Stimulated activated CD4-positive, alpha-beta T cell treated with anti-CD3 and anti-CD28 coated beads, Interleukin-1b, Interleukin-23, amount 100 ng/mL, for 4 hours (primary cell): ENCODE data around the gene IMMP2L.
"Not testable (repeated sequence)": the region's sequence is repeated elsewhere in the genome, so short reads cannot be mapped to it uniquely, and the experiment has no call there.

Source experiments
- DNase-seq, 2 donors: peaks; one replicate each; pipeline ENCODE4 v3.0.0-alpha.2; 2020; ENCODE audit warnings: low read depth in 2 of 2

The IMMP2L gene

GRCh38 chr7:111080495-111081105 is 481.7 kb downstream of the IMMP2L start:
- DNase-seq = no peak

GRCh38 chr7:111077001-111077400 is 485.3 kb downstream of the IMMP2L start:
- no peak for DNase-seq

DNA sequence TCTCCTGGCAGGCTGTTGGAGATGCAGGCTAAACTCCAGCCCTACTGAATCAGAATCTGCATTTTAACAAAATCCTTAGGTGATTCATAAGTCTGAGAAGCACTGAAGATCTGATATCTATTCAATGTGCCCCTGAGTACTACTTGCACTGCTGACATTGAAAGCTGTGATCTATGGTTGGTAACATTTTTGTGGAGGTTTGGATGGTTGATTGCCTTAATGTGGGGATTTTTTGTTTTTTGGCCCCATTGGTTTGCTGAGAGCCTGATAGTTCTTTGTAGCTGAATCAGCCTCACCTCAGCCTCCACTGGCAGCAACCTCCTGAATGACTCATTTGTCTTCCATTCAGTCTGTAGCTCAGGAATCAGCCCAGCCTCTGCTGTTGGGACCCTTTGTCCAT is 486.1 kb downstream of the IMMP2L start:
- no peak for DNase-seq

DNA sequence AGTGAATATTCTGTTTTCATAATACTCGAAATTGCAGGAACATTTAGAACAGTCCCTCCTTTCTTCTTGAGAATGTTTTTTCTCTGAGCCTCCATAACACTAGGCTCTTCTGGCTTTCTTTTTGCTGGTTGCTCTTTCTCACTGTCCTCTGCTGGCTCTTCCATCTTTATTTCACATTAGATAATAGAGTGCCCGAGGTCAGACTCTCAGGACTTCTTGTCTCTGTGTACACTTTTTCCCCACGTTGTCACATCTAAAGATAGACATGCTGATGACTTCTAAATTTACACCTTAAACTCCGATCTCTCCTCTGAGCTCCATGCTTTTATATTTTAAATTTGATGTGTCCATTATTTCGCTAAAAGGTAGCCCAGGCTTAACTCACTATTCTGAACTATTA is 486.8 kb downstream of the IMMP2L start:
- no peak for DNase-seq

DNA sequence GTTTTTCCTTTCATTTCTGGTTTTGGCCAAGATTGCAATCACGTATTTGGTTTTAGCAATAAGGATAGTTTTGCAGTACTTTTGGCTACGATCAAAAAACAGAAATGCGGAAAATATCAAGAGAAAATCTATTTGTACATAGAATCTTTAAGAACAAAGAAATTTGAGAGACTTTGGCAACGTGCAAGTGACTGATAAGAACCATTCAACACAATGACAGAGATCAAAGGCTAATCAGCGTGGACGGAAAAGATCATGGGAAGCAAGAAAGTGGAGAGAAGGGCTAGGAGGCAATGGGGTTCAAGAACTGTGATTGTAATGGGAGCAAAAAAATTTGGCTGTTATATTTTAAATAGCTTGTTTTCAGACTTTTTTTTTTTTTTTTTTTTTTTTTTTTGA is 487.5 kb downstream of the IMMP2L start:
- no peak for DNase-seq

- no peak for DNase-seq
These were observed 488.1 kb downstream of the IMMP2L start for GRCh38 chr7:111074071-111074747.

GRCh38 chr7:111072658-111073057 is 489.6 kb downstream of the IMMP2L start:
- not testable (repeated sequence) for DNase-seq

- DNase-seq = no peak
These were observed 490.7 kb downstream of the IMMP2L start for GRCh38 chr7:111071556-111071955.

DNA sequence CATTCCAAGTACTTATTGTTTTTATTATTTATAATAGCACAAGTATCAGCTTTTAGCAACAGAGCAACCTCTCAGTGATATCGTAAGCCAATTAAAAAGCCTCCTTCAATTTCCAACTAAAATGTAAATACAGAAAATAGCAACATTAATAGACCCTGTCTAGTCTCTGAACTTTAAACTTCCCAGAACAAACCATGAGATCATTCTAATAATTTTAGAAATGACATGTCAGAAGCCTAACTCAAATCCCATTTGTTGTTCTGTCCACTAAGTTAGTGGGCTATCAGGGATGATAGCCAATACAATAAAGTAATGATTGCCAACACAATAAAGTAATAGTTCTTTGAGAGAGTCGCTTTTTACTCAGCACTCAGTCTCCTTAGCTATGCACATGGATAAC is 493.7 kb downstream of the IMMP2L start:
- no peak for DNase-seq

DNA sequence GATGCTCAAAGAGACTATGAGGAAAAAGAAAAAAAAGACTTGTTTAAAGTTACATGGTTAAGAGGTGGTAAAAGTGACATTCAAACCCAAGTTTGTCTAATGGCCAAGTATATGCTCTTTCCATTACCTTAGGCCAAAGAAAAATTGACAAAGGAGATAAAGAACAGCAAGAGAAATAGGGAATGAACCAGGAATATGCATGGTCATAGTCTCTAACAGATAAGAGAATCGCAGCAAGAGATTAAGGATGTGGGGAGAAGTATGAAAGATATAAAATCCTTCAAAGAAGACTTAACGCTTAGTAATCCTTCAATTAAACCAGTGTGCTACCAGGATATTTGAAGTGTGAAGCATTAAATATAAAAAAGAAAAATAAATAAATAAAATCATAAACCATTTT is 494.6 kb downstream of the IMMP2L start:
- DNase-seq = no peak

- no peak for DNase-seq
These were observed 495.0 kb downstream of the IMMP2L start for GRCh38 chr7:111067251-111067650.

DNA sequence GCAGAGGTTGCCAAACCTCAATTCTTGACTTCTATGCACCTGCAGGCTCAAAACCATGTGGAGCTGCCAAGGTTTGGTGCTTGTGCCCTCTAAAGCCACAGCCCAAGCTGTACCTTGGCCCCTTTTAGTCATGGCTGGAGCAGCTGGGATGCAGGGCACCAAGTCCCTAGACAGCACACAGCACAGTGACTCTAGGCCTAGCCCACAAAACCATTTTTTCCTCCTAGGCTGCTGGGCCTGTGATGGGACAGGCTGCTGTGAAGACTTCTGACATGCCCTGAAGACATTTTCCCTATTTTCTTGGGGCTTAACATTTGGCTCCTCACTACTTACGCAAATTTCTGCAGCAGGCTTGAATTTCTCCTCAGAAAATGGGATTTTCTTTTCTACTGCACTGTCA is 499.1 kb downstream of the IMMP2L start:
- DNase-seq = no peak

DNA sequence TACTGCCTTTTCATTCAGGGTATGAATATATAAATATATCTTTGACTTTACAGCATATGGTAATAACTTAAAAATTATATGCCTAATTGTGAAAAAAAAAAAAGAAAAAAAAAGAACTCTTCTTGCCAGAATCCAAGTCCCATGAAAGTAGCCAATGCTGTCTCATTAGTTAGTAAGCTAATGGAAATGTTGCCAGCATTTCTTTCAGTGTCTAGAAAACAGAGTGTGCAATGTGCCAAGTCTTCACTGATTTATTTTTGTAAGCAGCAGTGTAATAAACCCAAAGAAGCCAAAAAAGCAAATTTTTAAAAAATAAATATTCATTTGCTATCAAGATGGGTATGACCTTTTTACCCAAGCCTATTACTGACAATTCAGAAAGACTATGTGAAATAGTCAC is 502.5 kb downstream of the IMMP2L start:
- DNase-seq = no peak

DNA sequence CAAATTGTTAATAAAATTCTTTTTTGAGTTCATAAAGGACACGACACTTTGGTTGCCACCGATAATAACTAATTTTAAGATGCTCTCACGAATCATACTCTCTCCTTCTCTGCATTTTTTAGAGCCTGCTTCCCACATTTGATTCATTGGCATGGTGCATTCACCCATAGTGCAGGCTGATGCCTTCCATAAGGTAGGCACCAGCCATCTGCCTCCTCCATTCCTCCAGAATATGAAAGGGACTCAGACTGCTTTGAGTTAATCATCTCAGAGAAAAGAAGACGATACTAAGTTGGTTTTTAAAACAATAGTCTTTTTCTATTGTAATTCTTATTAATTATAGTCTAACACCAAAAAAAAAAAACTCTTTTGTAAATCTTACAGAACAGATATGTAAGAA is 505.2 kb downstream of the IMMP2L start:
- DNase-seq = no peak

DNA sequence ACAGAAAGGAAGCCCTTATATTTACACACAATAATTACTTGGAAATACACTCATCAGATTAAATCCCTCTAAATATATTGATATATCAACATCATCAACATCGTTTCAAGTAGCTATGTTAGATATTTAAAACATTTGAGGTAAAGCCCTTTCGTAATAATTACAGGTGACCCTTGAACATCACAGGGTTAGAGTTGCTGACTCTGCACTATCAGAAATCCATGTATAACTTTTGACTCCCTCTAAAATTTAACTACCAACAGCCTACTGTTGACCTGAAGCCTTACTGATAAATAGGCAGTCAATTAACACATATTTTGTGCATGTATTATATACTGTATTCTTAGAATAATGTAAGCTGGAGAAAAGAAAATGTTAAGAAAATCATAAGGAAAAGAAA is 505.9 kb downstream of the IMMP2L start:
- DNase-seq = no peak

DNA sequence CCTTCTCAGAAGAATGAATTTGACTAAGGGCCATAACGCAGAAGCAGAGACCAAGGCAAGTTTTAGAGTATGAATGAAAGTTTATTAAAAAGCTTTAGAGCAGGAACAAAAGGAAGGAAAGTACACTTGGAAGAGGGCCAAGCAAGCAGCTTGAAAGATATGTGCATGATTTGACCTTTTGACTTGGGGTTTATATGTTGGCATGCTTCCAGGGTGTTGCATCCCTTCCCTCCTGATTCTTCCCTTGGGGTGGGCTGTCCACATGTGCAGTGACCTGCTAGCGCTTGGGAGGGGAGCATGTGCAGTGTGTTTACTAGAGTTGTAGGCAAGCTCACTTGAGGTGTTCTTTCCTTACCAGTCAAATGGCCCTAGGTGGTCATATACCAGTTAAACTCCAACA is 509.3 kb downstream of the IMMP2L start:
- DNase-seq = no peak

DNA sequence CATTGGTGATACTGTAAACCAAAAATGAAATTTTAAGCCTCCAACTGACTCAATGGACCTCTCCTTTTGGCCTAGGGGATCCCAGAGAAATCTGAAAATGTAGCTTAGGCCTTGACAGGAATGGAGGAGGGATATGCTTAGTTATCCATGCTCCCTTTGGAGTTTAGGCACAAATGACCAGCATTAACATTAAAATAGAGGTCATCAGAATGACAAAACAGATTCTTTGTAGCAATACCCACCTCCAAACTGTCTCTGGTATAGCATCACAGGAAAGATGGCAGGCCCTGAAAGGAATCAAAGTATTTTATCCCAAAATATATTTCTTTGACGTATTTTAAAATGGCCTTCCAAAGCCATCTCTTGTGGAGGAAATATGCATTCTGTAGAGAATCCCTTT is 510.5 kb downstream of the IMMP2L start:
- no peak for DNase-seq

GRCh38 chr7:111050875-111051416 is 511.3 kb downstream of the IMMP2L start:
- no peak for DNase-seq

GRCh38 chr7:111049971-111050680 is 512.2 kb downstream of the IMMP2L start:
- no peak for DNase-seq

- no peak for DNase-seq
These were observed 514.7 kb downstream of the IMMP2L start for GRCh38 chr7:111047595-111047994.

DNA sequence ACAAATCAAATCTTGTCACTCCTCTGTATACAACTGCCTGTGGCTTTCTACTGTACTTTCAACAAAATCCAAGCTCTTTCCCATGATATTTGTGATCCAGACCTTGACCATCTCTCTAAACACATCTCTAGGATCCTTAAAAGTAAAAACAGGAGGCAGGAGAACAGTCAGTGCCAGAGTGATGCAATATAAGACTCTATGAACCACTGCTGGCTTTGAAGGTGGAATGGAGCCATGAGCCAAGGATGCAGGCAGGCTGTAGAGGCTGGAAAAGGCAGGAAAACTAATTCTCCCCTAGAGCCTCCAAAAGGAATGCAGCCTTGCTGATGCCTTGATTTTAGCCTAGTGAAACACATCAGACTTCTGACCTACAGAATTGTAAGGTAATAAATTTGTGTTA is 516.8 kb downstream of the IMMP2L start:
- DNase-seq = no peak

DNA sequence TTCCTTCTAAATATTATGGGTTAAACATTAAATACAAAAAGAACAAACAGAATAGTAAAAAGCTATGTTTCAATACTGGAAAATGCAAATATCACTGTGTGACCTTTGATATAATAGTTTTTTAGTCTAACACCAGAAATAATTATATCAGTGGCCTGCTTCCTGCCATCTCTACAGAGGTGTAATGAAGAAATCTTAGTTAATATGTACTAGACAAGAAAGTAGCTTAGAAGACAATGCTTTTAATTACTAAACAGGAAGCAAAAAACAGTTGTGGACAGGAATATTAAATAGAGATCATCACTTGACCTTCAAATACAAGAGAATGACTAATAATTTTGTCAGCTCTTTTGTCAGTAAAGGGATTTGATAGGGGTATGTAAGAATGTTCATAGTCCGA is 518.7 kb downstream of the IMMP2L start:
- DNase-seq = no peak

DNA sequence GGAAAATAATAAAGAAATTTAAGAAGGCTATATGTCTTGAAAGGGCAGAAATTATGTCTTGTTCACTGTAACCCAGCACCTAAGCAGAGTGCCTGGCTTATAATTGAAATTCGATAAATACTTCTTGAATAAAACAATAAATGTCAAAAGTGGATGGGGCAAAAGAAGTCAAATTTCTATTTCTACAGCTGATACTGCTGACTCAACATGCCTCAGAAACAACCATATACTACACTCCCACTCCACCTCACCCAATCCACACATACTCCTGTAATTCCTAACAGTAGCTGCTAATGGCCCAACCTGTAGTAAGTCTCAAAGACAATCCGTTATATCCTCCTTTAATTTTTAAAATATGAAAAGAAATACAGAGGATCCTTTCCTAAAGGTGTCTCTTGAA is 519.5 kb downstream of the IMMP2L start:
- no peak for DNase-seq
